ENCODE results near the gene SHISA5. TPM values are rescaled to one million over a fixed set of nuclear protein-coding genes. Genes with fewer than 3 reads are reported as not detected.
A peak's percentile ranks its signal among the peaks of the same experiment; 100 is the strongest.
"Not testable (repeated sequence)": the region's sequence is repeated elsewhere in the genome, so short reads cannot be mapped to it uniquely, and the experiment has no call there.

Gene SHISA5
- total RNA-seq, 1 experiment from 2014 or later = 137 TPM

GRCh38 chr3:48474619-48475018 is 29.4 kb downstream of the SHISA5 start (continued):
- no peak for TF ChIP-seq ZBTB43 (CRISPR knock-in tag; IDR thresholded peaks at IDR 0.05)
- peak; percentile 62; the same call in 1 of the 2 replicates for TF ChIP-seq ZBTB21 (CRISPR knock-in tag; IDR thresholded peaks at IDR 0.05; ENCODE audit: borderline replicate concordance)

DNA sequence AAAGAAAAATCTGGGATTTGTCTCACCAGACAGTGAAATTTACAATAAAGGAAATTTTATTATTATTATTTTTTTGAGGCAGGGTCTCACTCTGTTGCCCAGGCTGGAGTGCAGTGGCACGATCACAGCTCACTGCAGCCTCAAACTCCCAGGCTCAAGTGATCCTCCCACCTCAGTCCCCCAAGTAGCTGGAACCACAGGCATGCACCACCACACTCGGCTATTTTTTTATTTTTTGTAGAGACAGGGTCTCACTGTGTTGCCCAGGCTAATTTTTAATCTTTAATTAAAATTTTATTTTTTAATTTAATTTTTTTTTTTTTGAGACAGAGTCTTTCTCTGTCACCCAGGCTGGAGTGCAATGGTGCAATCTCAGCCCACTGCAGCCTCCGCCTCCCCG is 29.9 kb downstream of the SHISA5 start:
- H3K4me1 Mint-ChIP-seq = peaks cover 38% of the 10 kb centered on the region
- H3K4me3 Mint-ChIP-seq; H3K27me3 Mint-ChIP-seq (ENCODE audit: low read depth); ATAC-seq; H3K27ac Mint-ChIP-seq; DNase-seq (ENCODE audit: low spot score); H3K36me3 Mint-ChIP-seq; H3K9me3 Mint-ChIP-seq: not testable (repeated sequence)
- ChIA-PET POLR2A (interaction anchor here (0.6 to 3.3 kb wide), 13 partner anchors 27 to 286 kb away, joined by 3 to 21 read pairs (median 4); partner anchors contain the start of genes ATRIP, CCDC51, CDC25A and PFKFB4), CTCF (interaction anchor here (0.7 to 6.3 kb wide), 38 partner anchors 8 to 1197 kb away, joined by 3 to 168 read pairs (median 4); partner anchors contain the start of genes ATRIP, CCDC51, PFKFB4 and SHISA5)
- TF ChIP-seq HMGA2 (CRISPR knock-in tag; IDR thresholded peaks at IDR 0.05) (0 out of 2 replicates have a peak, but pooled peaks have one; percentile 34), ZNF121 (CRISPR knock-in tag; IDR thresholded peaks at IDR 0.05) (peak; percentile 92), GTF2I (CRISPR knock-in tag; conservative IDR thresholded peaks at IDR 0.05) (peak; percentile 85)

DNA sequence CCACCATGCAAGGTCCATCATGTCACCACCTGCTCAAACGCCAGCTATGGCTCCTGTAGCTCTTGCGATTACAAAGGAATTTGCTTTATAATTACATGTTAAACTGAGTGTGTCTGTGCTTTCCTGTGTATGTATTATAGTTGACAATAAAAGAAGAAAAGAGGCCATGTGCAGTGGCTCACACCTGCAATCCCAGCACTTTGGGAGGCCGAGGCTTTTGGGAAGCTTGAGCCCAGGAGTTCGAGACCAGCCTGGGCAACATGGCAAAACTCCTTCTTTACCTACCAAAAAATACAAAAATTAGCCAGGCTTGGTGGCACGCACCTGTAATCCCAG is 30.4 kb downstream of the SHISA5 start:
- 0 out of 2 replicates have a peak, but pooled peaks have one; percentile 5 for TF ChIP-seq ZSCAN18 (CRISPR knock-in tag; IDR thresholded peaks at IDR 0.05)
- no peak for TF ChIP-seq ZNF281 (CRISPR knock-in tag; IDR thresholded peaks at IDR 0.05)
- no peaks in the 10 kb centered on the region; the same call in none of the 2 replicates for H3K27me3 Mint-ChIP-seq (ENCODE audit: low read depth)
- peaks cover 34% of the 10 kb centered on the region for H3K4me1 Mint-ChIP-seq
- peaks cover 9% of the 10 kb centered on the region for H3K36me3 Mint-ChIP-seq
- H3K4me3 Mint-ChIP-seq = peak overlapping the region; percentile 91
- DNase-seq (ENCODE audit: low spot score) (no peak), ATAC-seq (no peak)
- H3K9me3 Mint-ChIP-seq = no peaks in the 10 kb centered on the region
- peak overlapping the region; percentile 99 for H3K27ac Mint-ChIP-seq
- ChIA-PET POLR2A (interaction anchor here (0.6 to 3.3 kb wide), 13 partner anchors 27 to 286 kb away, joined by 3 to 21 read pairs (median 5); partner anchors contain the start of genes ATRIP, CCDC51, CDC25A and CELSR3), CTCF (interaction anchor here (0.7 to 6.3 kb wide), 31 partner anchors 8 to 1062 kb away, joined by 3 to 168 read pairs (median 6); partner anchors contain the start of genes ATRIP, CCDC51, PFKFB4 and SHISA5)

DNA sequence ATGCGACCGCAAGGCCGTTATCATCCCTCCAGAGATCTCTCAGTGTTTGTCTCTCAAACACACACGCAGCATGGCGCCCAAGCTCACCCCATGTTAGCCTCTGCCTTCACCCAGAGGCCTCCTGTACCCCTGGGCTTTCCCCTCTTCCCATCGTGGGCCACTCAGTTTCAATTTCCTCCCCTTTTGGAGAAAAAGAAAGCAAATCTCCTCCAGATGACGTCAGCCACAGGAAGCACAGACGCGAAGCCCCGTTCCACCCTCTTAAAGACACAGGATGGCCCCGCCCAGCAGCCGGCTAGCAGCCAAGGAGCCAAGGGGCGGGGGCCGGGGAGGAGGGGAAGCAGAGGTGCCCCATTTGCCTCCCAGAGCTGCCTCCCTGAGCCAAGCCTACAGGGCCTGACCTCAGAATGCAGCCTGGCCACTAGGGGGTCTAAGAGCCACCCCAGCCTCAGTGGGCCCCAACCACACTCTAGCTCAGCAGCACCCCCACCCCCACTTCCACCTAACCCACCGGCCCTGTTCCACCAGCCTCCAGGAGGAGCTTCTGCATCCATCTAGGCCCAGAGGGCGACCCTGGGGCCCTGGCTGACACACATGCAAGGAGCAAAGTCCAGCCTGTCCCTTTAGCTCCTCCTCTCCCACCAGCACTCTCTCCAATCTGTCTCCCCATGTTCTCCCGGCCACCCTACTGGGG is 30.9 kb downstream of the SHISA5 start:
- ChIA-PET CTCF (interaction anchor here (0.6 to 6.3 kb wide), 35 partner anchors 8 to 1062 kb away, joined by 3 to 168 read pairs (median 4); partner anchors contain the start of genes ATRIP, CCDC51, PFKFB4 and SHISA5), POLR2A (interaction anchor here (0.6 to 3.3 kb wide), 15 partner anchors 16 to 285 kb away, joined by 3 to 21 read pairs (median 5); partner anchors contain the start of genes ATRIP, CCDC51, CDC25A and CELSR3)
- DNase-seq (ENCODE audit: low spot score) = peak; percentile 96
- Mint-ChIP-seq H3K36me3 (peaks cover 12% of the 10 kb centered on the region), H3K27ac (peak overlapping the region; percentile 99), H3K4me1 (peaks cover 31% of the 10 kb centered on the region), H3K27me3 (ENCODE audit: low read depth) (no peaks in the 10 kb centered on the region; the same call in none of the 2 replicates), H3K4me3 (peak overlapping the region; percentile 91), H3K9me3 (no peaks in the 10 kb centered on the region)
- ATAC-seq = peak; percentile 82
- TF ChIP-seq, protein P1, sequence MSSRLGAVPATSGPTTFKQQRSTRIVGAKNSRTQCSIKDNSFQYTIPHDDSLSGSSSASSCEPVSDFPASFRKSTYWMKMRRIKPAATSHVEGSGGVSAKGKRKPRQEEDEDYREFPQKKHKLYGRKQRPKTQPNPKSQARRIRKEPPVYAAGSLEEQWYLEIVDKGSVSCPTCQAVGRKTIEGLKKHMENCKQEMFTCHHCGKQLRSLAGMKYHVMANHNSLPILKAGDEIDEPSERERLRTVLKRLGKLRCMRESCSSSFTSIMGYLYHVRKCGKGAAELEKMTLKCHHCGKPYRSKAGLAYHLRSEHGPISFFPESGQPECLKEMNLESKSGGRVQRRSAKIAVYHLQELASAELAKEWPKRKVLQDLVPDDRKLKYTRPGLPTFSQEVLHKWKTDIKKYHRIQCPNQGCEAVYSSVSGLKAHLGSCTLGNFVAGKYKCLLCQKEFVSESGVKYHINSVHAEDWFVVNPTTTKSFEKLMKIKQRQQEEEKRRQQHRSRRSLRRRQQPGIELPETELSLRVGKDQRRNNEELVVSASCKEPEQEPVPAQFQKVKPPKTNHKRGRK (CRISPR knock-in tag; IDR thresholded peaks at IDR 0.05; ENCODE audit: borderline replicate concordance) = no peak
- no peak for TF ChIP-seq ZNF232 (CRISPR knock-in tag; IDR thresholded peaks at IDR 0.05)
- TF ChIP-seq NR3C1 (CRISPR knock-in tag; conservative IDR thresholded peaks at IDR 0.05; ENCODE audit: low read depth) = no peak
- no peak for TF ChIP-seq ZNF396 (CRISPR knock-in tag; IDR thresholded peaks at IDR 0.05; ENCODE audit: borderline replicate concordance)
- 0 out of 2 replicates have a peak, but pooled peaks have one; percentile 38 for TF ChIP-seq ETV6 (CRISPR knock-in tag; IDR thresholded peaks at IDR 0.05)
- TF ChIP-seq ZNF423 (CRISPR knock-in tag; IDR thresholded peaks at IDR 0.05) = peak; percentile 90
- TF ChIP-seq NFE2L1 (CRISPR knock-in tag; IDR thresholded peaks at IDR 0.05) = no peak; the same call in 1 of the 2 replicates
- TF ChIP-seq IRF2 (CRISPR knock-in tag; IDR thresholded peaks at IDR 0.05; ENCODE audit: borderline replicate concordance, low read depth) = no peak
- TF ChIP-seq, protein P2, sequence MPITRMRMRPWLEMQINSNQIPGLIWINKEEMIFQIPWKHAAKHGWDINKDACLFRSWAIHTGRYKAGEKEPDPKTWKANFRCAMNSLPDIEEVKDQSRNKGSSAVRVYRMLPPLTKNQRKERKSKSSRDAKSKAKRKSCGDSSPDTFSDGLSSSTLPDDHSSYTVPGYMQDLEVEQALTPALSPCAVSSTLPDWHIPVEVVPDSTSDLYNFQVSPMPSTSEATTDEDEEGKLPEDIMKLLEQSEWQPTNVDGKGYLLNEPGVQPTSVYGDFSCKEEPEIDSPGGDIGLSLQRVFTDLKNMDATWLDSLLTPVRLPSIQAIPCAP (CRISPR knock-in tag; IDR thresholded peaks at IDR 0.05) = no peak
- no peak for TF ChIP-seq ZBTB21 (CRISPR knock-in tag; IDR thresholded peaks at IDR 0.05; ENCODE audit: borderline replicate concordance)
- no peak for TF ChIP-seq ZSCAN18 (CRISPR knock-in tag; IDR thresholded peaks at IDR 0.05)
